ENCODE data around the gene SHISAL2A. TPM values are rescaled to one million over a fixed set of nuclear protein-coding genes. Genes with fewer than 3 reads are reported as not detected.

The SHISAL2A gene
- under 1 TPM in 2 of 3 donors, not detected in 1; 0.18 to 0.26 TPM for polyA plus RNA-seq

- H3K27ac ChIP-seq (ENCODE audit: low read depth, low read length): no peak within 1 kb of the TSS
- WGBS, 3 donors: 9 to 21% (median 16%) methylated on average over 37 to 51 of the region's 53 CpGs
Observed at GRCh38 chr1:52632732-52633290, at the start of gene SHISAL2A. Gene SHISAL2A (plus strand): TSS chr1:52633168. CDS start chr1:52633494, 326 bp downstream.

- 29 to 83% (median 77%) methylated on average over 1 of the region's 1 CpG for WGBS, 3 donors
- no peak overlapping the region for H3K27ac ChIP-seq (ENCODE audit: low read depth, low read length)
Observed at GRCh38 chr1:52585474-52585873, 47.5 kb upstream of the SHISAL2A start.

GRCh38 chr1:52588027-52588426 is 44.9 kb upstream of the SHISAL2A start:
- H3K27ac ChIP-seq (ENCODE audit: low read depth, low read length): no peak overlapping the region

- 44 to 65% (median 52%) methylated on average over 1 of the region's 1 CpG for WGBS, 3 donors
- H3K27ac ChIP-seq (ENCODE audit: low read depth, low read length): no peak overlapping the region
Observed at GRCh38 chr1:52588535-52588934, 44.4 kb upstream of the SHISAL2A start.

GRCh38 chr1:52590266-52590665 is 42.7 kb upstream of the SHISAL2A start:
- H3K27ac ChIP-seq (ENCODE audit: low read depth, low read length): no peak overlapping the region
- 45 to 61% (median 48%) methylated on average over 6 of the region's 6 CpGs for WGBS, 3 donors

- 81 to 86% (median 84%) methylated on average over 5 of the region's 5 CpGs for WGBS, 3 donors
Observed at GRCh38 chr1:52592637-52593323, 40.2 kb upstream of the SHISAL2A start.

GRCh38 chr1:52593495-52593894 is 39.5 kb upstream of the SHISAL2A start:
- H3K27ac ChIP-seq (ENCODE audit: low read depth, low read length): no peak overlapping the region
- 83 to 88% (median 83%) methylated on average over 1 of the region's 1 CpG for WGBS, 3 donors

More at GRCh38 chr1:52592637-52593323, 40.2 kb upstream of the SHISAL2A start:
- H3K27ac ChIP-seq (ENCODE audit: low read depth, low read length): no peak overlapping the region

GRCh38 chr1:52595061-52595460 is 37.9 kb upstream of the SHISAL2A start:
- WGBS, 3 donors: 34 to 64% (median 45%) methylated on average over 3 of the region's 3 CpGs
- H3K27ac ChIP-seq (ENCODE audit: low read depth, low read length): no peak overlapping the region

GRCh38 chr1:52597912-52598311 is 35.1 kb upstream of the SHISAL2A start:
- 58 to 70% (median 63%) methylated on average over 2 of the region's 2 CpGs for WGBS, 3 donors

GRCh38 chr1:52598729-52599128 is 34.2 kb upstream of the SHISAL2A start:
- WGBS, 3 donors: 94 to 98% (median 98%) methylated on average over 7 of the region's 7 CpGs
- H3K27ac ChIP-seq (ENCODE audit: low read depth, low read length): no peak overlapping the region

More at GRCh38 chr1:52597912-52598311, 35.1 kb upstream of the SHISAL2A start:
- no peak overlapping the region for H3K27ac ChIP-seq (ENCODE audit: low read depth, low read length)

- WGBS, 3 donors: 84 to 97% (median 85%) methylated on average over 7 of the region's 7 CpGs
- no peak overlapping the region for H3K27ac ChIP-seq (ENCODE audit: low read depth, low read length)
Observed at GRCh38 chr1:52599236-52599635, 33.7 kb upstream of the SHISAL2A start.

- 97 to 99% (median 99%) methylated on average over 8 of the region's 8 CpGs for WGBS, 3 donors
- H3K27ac ChIP-seq (ENCODE audit: low read depth, low read length): no peak overlapping the region
Observed at GRCh38 chr1:52600533-52601179, 32.3 kb upstream of the SHISAL2A start.

- WGBS, 3 donors: 59 to 87% (median 77%) methylated on average over 3 of the region's 3 CpGs
- no peak overlapping the region for H3K27ac ChIP-seq (ENCODE audit: low read depth, low read length)
Observed at GRCh38 chr1:52601519-52601918, 31.4 kb upstream of the SHISAL2A start.

- no peak within 1 kb of the TSS for H3K27ac ChIP-seq (ENCODE audit: low read depth, low read length)
- WGBS, 3 donors: 2% methylated on average over 84 to 97 of the region's 97 CpGs
Observed at GRCh38 chr1:52601991-52602855, 30.7 kb upstream of the SHISAL2A start, which contains the start of gene GPX7. Gene GPX7 (plus strand): TSS chr1:52602371. CDS start chr1:52602410, 39 bp downstream.

GRCh38 chr1:52602856-52603600 is 29.9 kb upstream of the SHISAL2A start:
- WGBS, 3 donors: 33 to 44% (median 41%) methylated on average over 21 of the region's 21 CpGs
- no peak overlapping the region for H3K27ac ChIP-seq (ENCODE audit: low read depth, low read length)

GRCh38 chr1:52603630-52604029 is 29.3 kb upstream of the SHISAL2A start:
- WGBS, 3 donors: 80 to 92% (median 84%) methylated on average over 6 of the region's 6 CpGs
- no peak overlapping the region for H3K27ac ChIP-seq (ENCODE audit: low read depth, low read length)

GRCh38 chr1:52604063-52604770 is 28.8 kb upstream of the SHISAL2A start:
- 59 to 76% (median 64%) methylated on average over 3 of the region's 3 CpGs for WGBS, 3 donors
- H3K27ac ChIP-seq (ENCODE audit: low read depth, low read length): no peak overlapping the region
